Myocyte (in vitro differentiated cells): ENCODE results near the gene EHBP1L1. TPM values are rescaled to one million over a fixed set of nuclear protein-coding genes. Genes with fewer than 3 reads are reported as not detected.
A peak's percentile ranks its signal among the peaks of the same experiment; 100 is the strongest.
"Not testable (repeated sequence)": the region's sequence is repeated elsewhere in the genome, so short reads cannot be mapped to it uniquely, and the experiment has no call there.

Source experiments
- DNase-seq: peaks from one replicate; pipeline ENCODE4 v3.0.0-alpha.2; 2012; ENCODE audit warnings: low read depth
- microRNA-seq: library from miRNA; unstranded; fragments of <30 nt; microRNA quantifications from one replicate; pipeline ENCODE4, GENCODE V29; 2016
- total RNA-seq: library from RNA; depleted of rRNA; stranded (reverse); fragments of >200 nt; gene quantifications from 2 replicates; pipeline ENCODE4 v1.2.3, GENCODE V29; 2014

The EHBP1L1 gene
- total RNA-seq, 1 donor from 2014 or later = 791 TPM

DNA sequence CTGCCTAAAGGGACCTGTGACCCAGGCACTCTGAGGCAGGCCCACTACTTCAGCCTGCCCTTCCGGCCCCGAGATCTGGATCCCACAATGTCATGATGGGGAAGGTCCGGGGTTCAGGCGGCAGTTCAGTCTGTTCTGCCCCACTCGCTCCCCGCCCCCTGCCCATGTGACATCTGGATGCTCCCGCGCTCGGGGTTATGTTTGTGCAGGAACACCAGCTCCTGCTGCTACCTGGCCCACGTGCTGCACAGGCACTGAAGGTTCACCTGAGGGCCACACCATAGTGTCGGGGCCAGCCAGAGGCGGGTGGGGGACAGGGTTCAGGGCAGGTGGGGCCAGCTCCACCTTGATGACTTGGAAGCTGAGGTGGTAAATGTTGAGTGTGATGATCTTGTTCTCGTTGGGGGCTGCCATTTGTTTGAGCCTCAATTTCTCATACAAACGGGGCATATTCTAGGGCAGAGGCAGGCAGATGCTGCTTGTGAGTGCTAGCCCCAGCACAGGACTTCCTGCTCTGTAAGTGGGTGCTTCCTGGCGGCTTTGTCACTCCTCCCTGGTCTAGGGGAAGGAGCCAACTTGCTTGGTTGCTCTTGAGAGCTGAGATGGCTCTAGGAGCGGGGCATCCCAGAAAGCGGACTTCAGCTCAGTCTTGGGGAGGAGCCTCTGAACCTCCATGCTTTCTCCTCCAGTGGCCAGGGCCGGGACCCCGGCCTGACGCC, 57.7 kb downstream of the EHBP1L1 start:
- DNase-seq = no peak

GRCh38 chr11:65634109-65634436, 58.2 kb downstream of the EHBP1L1 start:
- no peak for DNase-seq

GRCh38 chr11:65634440-65634839, 58.6 kb downstream of the EHBP1L1 start:
- DNase-seq = no peak

DNA sequence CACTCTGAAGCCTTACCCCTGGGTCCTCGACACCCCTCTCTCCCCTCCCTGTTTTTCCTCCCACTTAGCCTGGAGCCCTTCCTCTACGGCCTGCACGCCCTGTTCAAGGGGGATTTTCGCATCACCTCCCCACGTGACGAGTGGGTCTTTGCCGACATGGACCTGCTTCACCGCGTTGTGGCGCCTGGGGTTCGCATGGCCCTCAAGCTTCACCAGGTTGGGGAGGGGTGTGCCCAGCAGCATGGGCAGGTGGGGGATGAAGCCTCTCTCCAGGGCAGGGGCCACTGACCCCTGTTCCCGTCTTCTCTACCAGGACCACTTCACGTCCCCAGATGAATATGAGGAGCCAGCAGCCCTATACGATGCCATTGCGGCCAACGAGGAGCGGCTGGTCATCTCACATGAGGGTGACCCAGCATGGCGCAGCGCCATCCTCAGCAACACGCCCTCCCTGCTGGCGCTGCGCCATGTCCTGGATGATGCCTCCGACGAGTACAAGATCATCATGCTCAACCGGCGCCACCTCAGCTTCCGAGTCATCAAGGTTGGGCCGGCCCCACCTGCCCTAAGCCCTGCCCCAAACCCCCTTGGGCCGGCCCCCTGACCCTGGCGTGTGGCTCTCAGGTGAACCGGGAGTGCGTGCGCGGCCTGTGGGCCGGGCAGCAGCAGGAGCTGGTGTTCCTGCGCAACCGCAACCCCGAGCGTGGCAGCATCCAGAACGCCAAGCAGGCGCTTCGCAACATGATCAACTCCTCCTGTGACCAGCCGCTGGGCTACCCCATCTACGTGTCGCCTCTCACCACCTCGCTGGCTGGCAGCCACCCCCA, 59.3 kb downstream of the EHBP1L1 start:
- DNase-seq = no peak

DNA sequence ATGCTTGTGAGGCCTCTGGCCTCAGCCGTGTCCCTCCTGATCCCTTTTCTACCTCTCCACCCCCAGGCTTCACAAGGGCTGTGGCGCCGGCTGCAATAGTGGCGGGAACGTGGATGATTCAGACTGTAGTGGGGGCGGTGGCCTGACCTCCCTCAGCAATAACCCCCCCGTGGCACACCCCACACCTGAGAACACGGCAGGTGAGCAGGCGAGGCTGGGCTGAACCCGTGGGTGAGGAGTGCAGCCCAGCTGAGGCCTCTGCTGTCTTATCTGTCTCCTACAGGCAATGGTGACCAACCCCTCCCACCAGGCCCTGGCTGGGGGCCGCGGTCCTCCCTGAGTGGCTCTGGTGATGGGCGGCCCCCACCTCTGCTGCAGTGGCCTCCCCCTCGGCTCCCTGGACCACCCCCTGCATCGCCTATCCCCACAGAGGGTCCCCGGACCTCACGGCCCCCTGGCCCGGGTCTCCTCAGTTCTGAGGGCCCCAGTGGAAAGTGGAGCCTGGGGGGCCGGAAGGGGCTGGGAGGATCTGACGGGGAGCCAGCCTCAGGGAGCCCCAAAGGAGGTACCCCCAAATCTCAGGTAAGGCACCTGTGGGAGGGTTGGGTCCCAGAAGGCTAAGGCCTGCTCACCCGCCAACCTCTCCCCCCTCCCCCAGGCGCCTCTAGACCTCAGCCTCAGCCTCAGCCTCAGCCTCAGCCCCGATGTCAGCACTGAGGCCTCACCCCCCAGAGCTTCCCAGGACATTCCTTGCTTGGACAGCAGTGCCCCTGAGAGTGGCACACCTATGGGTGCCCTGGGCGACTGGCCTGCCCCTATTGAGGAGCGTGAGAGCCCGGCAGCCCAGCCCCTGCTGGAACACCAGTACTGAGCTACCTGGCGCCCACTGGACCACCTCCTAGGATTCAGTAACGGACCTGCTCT, 60.5 kb downstream of the EHBP1L1 start:
- DNase-seq = no peak

- DNase-seq = no peak
These were observed 61.2 kb downstream of the EHBP1L1 start for GRCh38 chr11:65637032-65637557.

GRCh38 chr11:65637794-65638419, 62.1 kb downstream of the EHBP1L1 start, which contains the start of gene SIPA1:
SIPA1 (plus strand) TSS chr11:65638101; CDS start chr11:65640922, 2,821 bp downstream.
- peak; percentile 86 for DNase-seq

GRCh38 chr11:65639228-65639597, 63.4 kb downstream of the EHBP1L1 start:
- DNase-seq = not testable (repeated sequence)

DNA sequence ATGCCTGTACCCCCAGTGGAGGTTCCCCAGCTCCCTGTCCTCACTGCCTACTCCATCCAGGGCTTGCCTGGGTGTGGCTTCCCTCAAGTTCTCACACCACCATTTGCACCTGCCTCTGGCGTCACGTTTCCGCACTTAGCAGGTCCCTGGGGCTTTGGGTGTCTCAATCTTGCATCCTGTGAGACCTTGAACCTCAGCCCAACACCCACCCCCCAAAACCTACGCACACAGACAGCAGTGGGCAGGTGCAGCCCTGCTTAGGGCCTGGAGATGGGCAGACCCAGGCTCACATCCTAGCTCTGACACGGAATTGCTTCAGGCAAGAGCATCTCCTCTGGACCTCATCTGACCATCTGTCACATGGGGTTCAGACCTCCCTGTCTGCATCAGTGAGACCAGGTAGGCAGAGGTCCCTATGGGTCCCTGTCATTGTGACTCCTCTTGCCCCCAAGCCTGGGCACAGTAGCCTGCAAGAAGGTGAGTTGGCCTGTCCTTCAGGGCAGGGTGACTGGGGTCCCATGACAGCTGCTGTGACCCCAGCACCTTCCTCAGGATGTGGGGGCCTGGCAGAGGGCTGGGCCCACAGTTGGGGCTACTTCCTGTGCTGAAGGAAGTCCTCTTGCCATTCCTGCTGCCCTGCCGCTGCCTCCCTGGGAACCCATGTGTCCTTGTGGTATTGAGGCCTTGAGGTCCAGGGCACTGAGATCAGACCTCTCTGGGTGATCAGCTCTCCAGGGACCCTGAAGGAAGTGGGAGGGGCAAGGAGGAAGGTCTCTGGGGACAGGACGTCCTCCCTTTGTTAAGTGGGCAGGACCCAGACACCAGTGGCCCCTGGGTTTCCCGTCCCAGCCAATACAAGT, 64.0 kb downstream of the EHBP1L1 start:
- DNase-seq = peak; percentile 45

- no peak for DNase-seq
These were observed 64.8 kb downstream of the EHBP1L1 start for GRCh38 chr11:65640483-65641296.

DNA sequence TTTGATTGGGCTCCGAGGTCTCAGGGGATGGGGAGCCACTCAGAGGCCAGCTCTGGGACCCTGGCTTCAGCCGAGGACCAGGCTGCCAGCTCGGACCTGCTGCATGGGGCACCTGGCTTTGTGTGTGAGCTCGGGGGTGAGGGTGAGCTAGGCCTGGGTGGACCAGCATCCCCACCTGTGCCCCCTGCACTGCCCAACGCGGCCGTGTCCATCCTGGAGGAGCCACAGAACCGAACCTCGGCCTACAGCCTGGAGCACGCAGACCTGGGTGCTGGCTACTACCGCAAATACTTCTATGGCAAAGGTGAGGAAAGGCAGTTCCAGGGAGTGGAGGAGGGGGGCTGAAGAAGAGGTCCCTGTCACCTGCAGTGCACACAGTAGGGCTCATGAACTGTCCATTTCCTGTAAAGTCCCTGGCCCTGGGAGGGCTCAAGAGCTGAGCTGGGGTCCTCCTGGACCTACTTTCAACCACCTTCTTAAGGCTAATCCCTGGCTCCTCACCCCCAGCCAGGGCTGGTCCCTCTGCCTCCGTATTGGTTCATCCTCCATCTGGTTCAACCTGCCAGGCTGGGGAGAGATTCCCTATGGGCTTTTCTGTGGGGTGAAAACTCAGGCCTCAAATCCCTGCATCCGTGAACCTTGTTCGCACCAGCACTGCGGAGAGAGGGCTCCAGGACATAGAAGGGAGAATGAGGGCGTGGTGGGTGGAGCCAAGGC, 65.6 kb downstream of the EHBP1L1 start:
- no peak for DNase-seq

Small RNAs within 50 kb of the gene (microRNA-seq; reads per million reads assigned to microRNA genes)
- 0.48 reads per million for gene MIR4690

Other genes starting within 250 kb of the EHBP1L1 start
- 35.0 and 37.1 TPM in 2 replicates for gene DPF2, start 242.2 kb upstream of the EHBP1L1 start, total RNA-seq
- gene TIGD3, start 221.3 kb upstream of the EHBP1L1 start, total RNA-seq = 0.72 and 0.73 TPM in 2 replicates
- 2.9 and 4.6 TPM in 2 replicates for gene SLC25A45, start 193.4 kb upstream of the EHBP1L1 start, total RNA-seq
- gene FRMD8, start 189.4 kb upstream of the EHBP1L1 start, total RNA-seq = 36.2 and 49.1 TPM in 2 replicates
- gene NEAT1, start 153.3 kb upstream of the EHBP1L1 start, total RNA-seq = 109 and 172 TPM in 2 replicates
- gene MALAT1, start 77.0 kb upstream of the EHBP1L1 start, total RNA-seq = 5,859 and 8,069 TPM in 2 replicates
- 84.4 and 128 TPM in 2 replicates for gene SCYL1, start 51.0 kb upstream of the EHBP1L1 start, total RNA-seq
- gene LTBP3, start 17.7 kb upstream of the EHBP1L1 start, total RNA-seq = 26.4 and 27.5 TPM in 2 replicates
- 41.4 and 42.4 TPM in 2 replicates for gene ZNRD2, start 5.6 kb upstream of the EHBP1L1 start, total RNA-seq
- 91.7 and 116 TPM in 2 replicates for gene FAM89B, start 3.5 kb upstream of the EHBP1L1 start, total RNA-seq
- gene KCNK7, start 19.7 kb downstream of the EHBP1L1 start, total RNA-seq = not detected in 2 replicates
- 30.9 and 32.7 TPM in 2 replicates for gene MAP3K11, start 38.2 kb downstream of the EHBP1L1 start, total RNA-seq
- gene PCNX3, start 39.7 kb downstream of the EHBP1L1 start, total RNA-seq = 21.6 and 25.2 TPM in 2 replicates
- gene SIPA1, start 62.0 kb downstream of the EHBP1L1 start, total RNA-seq = 19.7 and 42.6 TPM in 2 replicates
- gene RELA, start 86.9 kb downstream of the EHBP1L1 start, total RNA-seq = 32.8 and 37.1 TPM in 2 replicates
- gene KAT5, start 136.2 kb downstream of the EHBP1L1 start, total RNA-seq = 37.8 and 43.2 TPM in 2 replicates
- gene RNASEH2C, start 144.7 kb downstream of the EHBP1L1 start, total RNA-seq = 37.1 and 83.3 TPM in 2 replicates
- 9.8 and 10.2 TPM in 2 replicates for gene AP5B1, start 204.9 kb downstream of the EHBP1L1 start, total RNA-seq
- gene OVOL1, start 211.0 kb downstream of the EHBP1L1 start, total RNA-seq = not detected in 2 replicates